ENCODE measurements around the gene PHPT1.

DNA sequence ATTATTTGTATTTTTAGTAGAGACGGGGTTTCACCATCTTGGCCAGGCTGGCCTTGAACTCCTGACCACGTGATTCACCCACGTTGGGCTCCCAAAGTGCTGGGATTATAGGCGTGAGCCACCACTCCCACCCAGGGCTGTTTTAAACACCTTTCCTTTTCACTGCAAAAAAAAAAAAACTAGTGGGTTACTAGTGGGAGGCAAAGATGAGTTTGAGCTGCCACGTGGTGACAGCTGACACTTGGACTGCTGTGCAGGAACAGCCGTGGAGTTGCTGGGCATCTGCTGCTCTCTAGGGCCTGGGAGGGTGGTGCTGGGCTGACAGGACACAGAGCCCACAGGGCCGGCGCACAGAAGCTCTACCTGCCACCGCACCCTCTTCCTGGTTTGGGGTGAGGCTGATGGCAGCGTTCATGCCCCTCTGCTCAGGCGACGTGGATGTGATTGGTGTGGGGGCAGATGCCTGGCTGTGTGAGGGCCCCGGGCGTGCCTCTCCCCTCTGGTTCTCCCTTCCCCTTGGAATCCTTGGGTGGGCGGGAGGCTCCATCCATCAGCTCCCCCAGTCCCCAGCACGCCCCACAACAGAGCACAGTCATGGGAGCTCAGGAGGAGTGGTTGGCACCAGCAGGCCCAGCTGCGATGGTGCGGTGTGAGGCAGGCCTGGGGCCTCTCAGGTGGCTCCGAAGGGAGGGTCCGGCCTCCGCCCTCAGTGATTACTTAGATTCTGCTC lies 24.5 kb upstream of the PHPT1 start:
- TF ChIP-seq POLR2A (IDR thresholded peaks at IDR 0.05) (no peak), CTCF (IDR thresholded peaks at IDR 0.05) (no peak)
